A172 (cell line): ENCODE measurements around the gene ATP6V1C2. TPM values are rescaled to one million over a fixed set of nuclear protein-coding genes. Genes with fewer than 3 reads are reported as not detected.
A peak's percentile ranks its signal among the peaks of the same experiment; 100 is the strongest.

ENCODE experiments used
- DNase-seq: peaks from one replicate; pipeline ENCODE4 v3.0.0-alpha.2; 2015; ENCODE audit warnings: low spot score
- total RNA-seq: library from RNA; depleted of rRNA; stranded (reverse); fragments of >200 nt; shearing (Covaris generic); gene quantifications from 2 replicates; pipeline ENCODE4 v1.2.3, GENCODE V29; 2014; rRNA removed

The ATP6V1C2 gene, protein sequence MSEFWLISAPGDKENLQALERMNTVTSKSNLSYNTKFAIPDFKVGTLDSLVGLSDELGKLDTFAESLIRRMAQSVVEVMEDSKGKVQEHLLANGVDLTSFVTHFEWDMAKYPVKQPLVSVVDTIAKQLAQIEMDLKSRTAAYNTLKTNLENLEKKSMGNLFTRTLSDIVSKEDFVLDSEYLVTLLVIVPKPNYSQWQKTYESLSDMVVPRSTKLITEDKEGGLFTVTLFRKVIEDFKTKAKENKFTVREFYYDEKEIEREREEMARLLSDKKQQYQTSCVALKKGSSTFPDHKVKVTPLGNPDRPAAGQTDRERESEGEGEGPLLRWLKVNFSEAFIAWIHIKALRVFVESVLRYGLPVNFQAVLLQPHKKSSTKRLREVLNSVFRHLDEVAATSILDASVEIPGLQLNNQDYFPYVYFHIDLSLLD
- 0.14 and 0.16 TPM in 2 replicates for total RNA-seq

DNA sequence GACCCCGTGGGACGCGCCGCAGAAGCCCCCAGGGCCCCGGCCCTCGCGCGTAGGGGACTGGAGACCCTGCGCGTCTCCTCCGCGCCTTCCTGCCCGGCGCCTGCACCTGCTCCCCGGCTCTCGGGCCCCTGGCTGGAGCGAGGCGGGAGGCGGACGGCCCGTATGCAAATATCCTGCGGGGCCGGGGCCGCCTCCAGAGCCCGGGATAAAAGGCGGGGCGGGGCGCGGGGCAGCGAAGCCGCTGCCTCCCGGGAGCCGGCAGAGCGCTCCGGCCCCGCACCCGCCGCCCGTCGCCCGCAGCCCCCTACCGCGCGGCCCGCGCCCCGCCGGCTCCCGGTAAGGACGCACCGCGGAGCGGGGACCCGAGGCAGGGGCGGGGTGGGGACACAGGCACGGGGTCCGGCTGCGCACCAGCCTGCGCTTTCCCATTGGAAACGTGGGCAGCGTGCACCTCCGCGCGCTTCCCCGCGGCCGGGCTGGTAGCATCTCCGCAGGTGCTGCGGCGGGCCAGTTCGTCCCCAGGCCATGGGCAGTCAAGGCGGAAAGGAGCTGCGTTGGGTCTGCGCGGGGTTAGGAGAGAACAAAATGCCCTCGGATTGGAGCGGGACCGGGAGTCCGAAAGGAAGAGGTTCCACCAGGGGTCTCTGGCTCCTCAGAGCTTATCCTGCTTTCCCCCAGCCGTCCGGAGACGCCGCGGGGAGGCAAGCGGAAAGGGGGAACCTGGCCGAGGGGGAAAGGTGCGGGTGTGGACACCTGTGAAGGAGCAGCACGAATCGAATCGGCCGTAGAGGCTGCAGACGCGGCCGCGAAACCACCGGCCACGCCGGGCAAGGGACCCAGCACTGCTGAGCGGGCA is at the start of gene ATP6V1C2:
TSS of gene ATP6V1C2 (plus strand) at position 235 of the 856 bp plus-strand sequence. CDS start 1,220 bp downstream, outside the sequence.
- no peak for DNase-seq

DNA sequence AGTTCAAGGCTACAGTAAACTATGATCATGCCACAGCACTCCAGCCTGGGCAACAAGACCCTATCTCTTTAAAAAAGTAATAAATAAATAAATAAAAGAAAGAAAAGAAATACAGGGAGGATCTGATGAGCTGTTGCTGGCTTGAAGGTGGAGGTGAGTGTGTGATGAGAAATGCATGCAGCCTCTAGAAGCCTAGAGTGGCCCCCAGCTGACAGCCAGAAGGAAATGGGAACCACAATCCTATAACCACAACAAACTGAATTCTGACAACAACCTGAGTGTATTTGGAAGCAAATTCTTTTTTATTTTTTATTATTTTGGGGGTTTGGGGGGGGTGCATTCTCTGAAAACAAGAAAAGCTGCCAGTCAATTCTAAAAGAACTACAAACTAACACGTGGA is 46.3 kb upstream of the ATP6V1C2 start:
- DNase-seq, result no peak

DNA sequence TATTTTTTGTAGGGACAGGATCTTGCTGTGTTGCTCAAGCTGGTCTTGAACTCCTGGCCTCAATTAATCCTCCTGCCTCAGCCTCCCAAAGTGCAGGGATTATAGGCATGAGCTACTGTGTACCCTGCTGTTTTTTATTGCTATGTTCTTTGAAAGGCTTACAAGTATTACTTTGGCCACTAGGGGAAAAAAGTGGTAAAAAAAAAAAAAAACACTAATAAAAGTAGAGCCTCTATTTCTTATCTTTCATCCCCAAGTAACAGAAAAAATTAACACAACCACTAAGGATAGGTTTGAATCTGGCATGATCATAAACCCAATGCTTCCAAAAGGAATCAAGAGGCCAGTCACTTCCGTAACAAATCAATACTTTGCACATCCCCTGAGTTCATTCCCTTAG is 43.2 kb upstream of the ATP6V1C2 start:
- DNase-seq, result no peak

DNA sequence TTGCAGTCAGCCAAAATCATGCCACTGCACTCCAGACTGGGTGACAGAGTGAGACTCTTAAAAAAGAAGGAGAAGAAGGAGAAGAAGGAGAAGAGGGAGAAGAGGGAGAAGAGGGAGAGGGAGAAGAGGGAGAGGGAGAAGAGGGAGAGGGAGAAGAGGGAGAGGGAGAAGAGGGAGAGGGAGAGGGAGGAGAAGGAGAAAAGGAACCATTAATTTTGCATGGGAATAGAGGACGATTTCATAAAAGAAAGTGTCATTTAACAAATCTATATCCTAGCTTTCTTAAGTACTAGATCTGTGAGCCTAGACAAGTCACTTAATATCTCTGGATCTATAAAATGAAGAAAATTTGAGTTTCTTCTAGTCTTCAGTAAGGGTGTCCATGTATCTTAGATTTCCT is 41.2 kb upstream of the ATP6V1C2 start:
- DNase-seq, result no peak

DNA sequence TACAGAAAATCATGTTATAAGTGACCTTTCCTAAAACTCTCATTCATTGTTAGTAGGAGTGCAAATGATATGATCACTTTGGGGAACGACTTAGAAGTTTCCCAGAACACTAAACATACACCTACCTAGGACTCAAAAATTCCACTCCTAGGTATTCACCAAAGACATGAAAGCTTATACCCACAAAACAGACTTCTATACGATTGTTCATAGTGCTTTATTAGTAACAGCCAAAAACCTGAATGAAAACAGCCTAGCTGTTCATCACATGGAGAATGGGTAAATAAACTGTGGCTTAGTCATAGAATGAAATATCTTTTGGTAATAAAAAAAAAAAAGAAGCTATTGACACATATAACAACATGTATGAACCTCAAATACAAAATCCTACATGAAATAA is 40.5 kb upstream of the ATP6V1C2 start:
- no peak for DNase-seq

DNA sequence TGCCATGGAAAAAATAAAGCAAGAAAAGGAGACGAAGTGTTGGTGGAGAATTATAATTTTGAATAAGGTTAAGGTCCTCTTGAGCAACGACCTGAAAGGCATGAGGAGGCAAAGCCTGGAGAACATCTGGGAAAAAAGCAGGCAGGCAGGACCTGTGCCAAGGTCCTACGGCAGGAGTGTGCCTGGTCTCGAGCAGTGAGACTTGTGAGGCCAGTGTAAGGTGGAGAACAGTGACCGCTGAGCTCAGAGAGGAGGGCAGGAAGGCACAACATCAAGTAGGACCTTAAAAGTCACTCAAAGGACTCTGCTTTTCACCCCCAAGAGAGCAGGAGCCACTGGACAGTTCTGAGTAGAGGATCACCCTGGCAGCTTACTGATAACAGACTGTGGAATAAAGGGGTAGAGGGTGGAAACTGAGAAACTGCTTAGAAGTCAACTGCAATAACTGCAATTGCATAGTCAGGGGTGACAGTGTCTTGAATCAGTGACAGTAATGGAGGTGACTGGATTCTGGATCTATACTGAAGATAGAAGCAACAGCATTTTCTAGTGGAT is 35.2 kb upstream of the ATP6V1C2 start:
- DNase-seq, result no peak

DNA sequence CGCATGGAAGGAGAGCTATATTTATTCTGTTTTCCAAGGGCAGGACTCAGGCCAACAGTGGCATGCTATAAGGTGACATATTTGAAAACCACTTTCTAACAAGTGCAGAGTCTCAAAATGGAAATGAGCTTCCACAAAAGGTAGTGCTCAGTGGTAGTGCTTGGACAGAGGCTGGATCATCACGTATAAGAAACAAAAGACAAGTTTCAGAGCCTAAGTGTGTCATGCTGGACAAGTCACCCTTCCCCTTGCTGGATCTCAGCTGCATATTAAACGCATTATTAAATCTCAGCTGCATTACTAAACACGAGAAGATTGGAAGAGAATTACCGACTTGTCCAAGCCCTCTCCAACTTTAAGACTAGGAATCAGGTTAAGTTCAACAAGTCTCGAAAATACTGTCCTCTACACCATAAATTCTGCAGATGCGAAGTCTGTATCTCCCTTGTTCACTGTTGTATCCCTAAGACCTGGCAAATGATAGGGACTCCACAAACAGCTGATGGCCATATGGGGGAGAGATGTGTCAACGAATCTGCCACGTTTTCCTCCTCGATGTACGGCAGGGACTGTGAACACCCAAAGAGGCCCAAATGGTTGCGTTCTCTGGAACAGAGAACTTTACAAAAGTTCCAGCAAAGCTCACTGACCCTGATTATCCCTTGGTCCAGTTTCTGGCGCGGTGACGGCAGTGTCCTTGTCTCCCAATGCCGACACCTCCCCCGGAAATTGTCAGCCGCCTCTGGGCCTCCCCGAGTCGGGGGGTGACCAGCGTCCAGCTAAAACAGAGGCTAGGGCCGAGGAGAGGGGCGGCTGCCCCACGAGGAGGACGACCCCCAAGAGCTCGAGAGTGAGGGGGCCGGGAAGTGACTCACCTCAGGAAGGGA is 32.3 kb upstream of the ATP6V1C2 start:
- DNase-seq, result peak; percentile 11

DNA sequence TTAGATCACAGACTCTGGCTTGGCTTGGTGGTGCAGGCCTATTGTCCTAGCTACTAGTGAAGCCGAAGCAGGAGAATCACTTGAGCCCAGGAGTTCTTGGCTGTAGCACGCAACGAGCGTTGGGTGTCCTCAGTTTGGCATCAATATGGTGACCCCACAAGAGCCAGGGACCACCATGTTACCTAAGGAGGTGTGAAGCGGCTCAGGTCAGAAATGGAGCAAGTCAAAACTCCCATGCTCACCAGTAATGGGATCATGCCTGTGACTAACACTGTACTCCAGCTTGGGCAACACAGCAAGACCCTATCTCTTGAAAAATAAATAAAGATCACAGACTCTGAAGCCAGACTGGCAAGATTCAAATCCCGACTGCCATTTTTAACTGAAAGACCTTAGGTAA is 29.9 kb upstream of the ATP6V1C2 start:
- no peak for DNase-seq

DNA sequence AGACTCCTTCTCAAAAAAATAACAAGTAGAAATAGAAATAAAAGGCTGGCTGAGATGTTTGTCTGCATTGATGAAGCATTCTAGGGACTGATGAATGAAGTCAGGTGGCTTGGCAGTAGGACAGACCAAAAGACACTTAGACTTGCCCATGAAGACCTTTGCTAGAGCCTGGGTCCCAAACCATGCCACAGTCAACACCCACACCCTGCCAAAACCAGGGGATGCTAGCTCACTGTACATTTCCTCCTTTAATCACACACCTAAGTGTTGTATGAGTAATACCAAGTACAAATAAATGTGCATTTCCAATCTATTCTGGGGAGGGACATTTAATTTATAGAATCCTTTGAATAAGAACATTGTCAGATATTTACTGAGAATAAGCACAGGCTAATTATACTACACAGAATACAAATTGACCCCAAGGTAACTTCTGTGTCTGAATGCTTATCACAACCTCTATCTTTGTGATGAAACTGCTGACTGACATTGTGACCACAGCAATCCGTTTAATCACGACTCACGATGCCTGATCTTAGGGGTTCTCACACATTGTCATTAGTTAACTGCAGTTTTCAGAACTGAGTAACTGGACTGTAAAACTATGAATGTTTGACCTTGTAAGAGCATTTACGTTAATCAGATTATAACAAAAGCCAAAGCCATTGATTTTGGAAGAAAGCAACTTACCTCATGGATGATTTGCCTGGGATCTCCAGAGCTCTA is 21.2 kb upstream of the ATP6V1C2 start:
- DNase-seq, result no peak

DNA sequence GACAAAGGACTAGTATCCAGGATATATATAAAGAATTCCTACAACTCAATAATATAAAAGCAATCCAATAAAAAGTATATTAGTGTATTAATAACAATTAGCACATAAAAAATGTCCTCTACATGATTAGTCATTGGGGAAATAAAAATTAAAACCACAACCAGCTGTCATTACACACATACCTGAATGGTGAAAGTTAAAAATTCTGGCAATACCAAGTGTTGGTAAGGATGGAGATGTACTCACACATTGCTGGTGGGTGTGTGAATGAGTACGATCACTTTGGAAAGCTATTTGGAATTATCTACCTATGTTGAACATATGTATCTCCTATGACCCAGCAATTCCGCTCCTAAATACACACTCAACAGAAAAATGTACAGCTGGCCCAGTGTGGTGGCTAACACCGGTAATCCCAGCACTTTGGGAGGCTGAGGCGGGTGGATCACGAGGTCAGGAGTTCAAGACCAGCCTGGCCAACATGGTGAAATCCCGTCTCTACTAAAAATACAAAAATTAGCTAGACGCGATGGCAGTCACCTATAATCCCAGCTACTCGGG is 17.3 kb upstream of the ATP6V1C2 start:
- no peak for DNase-seq

DNA sequence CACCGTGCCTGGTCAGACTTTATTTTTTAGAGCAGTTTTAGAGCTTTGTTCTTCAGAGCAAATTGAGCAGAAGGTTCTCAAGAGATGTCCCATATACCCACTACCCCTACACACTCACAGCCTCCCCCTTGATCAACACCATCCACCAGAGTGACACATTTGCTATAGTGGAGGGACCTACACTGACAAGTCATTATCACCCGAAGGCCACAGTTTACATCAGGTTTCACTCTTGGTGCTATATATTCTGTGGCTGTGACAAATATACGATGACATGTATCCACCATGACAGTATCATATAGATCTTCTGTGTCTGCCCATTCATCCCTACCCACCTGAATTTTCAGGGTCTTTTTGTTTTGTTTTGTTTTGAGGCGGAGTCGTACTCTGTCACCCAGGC is 15.4 kb upstream of the ATP6V1C2 start:
- DNase-seq, result no peak

DNA sequence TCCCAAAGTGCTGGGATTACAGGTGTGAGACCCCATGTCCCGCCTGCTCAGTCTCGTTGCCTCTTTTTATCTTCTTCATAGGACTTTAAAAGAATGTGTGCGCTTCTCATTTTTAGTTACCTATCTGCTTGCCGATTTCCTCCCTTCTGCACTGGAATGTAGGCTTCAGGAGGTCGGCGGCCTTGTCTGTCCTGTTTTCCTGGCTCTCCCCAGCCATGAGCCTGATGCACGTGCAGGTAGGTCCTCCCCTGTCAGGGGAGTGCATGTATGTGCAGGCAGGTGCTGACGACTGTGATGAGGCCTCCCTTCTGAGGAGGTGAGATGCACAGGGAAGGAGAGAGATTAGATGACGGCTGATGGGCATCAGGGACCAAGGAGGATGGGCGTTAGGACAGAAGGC is 13.6 kb upstream of the ATP6V1C2 start:
- DNase-seq, result no peak

DNA sequence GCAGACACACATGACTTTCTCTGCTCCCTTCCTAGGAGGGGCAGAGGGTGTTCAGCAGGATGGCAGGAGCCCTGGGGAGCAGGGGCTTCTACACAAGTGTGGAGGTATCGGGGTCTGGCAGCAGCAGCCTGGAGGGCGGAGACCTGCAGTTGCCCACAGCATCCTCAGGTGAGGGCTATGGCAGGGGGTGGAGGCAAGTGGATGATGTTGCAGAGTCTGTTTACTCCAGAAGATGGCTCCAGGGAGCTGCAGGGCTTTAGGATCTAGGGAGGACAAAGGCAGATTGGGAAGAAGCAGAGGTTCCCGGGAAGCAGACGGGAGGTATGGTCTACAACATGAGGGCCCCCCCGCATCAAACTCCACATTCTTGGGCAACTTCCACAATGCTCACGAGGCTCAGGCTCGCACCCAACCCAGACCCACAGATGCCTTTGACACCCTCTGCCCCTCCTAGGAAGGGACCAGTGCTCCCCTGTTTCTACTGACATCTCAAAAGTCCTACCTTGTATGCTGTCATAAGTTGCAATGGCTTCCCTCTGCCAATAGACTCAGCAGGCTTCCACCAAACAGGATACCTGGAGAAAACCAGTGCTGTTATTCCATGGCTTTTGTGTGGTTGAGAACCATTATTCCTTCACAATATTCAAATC is 12.0 kb upstream of the ATP6V1C2 start:
- DNase-seq, result peak; percentile 45

DNA sequence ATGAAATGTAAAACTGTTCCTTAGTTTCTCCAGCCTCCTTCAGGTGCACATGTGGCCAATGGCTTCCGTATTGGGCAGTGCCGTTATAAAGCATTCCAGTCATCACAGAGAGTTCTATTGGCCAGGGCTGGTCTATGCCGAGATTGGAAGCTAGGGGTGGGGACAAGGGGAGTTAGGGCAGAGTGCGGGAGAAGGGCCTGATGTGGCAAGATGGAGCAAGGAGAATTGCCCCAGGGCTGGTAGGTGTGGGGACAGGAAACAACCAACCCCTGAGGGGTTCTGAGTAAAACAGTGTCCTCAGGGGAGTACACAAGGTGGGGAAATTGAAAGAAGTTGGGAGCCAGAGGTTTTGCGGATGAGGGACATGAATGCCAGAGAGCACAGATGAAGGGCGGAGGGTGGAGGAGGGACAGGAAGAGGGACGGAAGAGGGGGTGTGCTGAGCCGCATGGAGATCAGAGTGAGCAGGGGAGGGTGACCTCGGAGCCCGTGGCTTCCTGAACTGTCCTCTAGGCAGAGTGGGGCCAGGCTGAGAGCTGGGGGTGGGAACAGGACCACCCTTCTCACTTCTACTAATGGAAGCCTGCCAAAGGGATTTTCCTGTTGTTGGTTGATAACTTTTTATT is 9.1 kb upstream of the ATP6V1C2 start:
- no peak for DNase-seq

DNA sequence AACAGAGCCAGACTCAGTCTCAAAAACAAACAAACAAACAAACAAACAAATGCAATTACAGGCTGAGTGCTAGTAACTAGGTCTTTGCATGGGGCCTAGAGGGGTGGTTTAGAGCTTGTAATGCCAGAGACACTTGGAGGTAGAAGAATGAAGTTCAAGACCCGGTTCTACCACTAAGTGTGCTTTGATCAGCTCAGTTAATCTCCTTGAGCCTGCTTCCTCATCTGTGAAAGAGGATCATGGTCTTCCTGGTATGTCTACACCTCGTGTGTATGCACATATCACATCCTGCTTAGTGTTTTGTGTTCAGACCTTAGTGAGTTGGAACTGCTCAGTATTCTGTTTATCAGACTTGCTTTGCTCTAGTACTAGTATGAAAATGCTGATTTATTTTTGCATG is 4.8 kb upstream of the ATP6V1C2 start:
- DNase-seq, result no peak

DNA sequence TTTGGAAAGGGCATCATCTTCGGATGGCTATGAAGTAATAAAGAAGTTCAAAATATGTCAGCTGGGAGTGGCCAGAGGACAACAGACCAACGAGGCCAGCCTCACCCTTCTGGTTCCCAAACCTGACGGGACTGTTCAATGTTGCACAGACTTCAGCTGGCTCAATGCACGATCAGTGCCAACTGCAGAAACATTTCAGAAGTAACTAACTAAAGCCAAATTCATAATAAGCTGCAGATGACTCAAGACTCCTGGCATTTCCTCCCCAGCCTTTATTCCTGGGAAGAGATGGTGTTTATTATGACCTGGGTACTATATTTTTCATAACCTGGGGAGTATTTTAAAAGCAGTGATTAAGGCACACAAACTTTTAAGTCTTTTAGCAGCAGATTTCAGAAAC is 3.8 kb upstream of the ATP6V1C2 start:
- DNase-seq, result peak; percentile 86

DNA sequence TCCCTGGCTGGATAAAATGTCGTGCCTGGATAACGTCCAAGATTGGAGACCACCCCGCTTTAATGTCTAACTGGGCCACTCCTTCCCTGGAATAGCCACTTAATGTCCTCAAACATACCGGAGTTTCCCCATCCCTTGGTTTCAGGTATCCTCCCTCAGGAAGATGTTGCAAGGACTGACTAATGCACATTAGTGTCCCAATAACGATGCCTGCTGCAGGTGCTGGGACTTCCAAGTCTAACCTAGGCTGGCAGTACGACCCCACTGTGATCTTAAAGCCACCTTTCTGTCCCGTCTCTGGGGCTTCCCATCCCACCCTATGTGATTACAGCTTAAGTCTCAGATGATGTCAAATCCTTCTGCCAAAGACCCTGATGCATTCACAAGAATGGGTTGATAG is 1.1 kb upstream of the ATP6V1C2 start:
- no peak for DNase-seq

DNA sequence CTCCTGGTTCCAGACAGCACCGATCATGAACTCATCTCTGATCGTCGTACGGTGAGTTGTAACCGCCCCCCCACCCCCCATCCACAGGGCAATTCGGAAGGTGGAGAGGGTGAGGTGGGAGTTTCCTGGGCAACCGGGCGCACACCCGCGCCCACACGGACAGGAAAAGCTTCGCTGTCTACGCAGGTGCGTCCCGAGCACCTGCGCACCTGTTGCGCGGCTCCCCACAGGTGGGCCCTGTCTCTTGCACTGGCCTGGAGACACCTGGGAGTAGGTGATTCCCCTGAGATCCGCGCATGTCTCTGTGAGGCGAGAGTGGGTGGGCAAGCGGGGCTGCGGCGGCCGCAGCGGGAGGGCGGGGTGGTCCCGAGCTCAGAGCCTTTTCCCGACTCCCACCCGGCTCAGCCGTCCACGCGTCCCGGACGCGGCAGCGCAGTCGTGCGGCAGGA is 459 bp upstream of the ATP6V1C2 start:
- DNase-seq, result no peak

DNA sequence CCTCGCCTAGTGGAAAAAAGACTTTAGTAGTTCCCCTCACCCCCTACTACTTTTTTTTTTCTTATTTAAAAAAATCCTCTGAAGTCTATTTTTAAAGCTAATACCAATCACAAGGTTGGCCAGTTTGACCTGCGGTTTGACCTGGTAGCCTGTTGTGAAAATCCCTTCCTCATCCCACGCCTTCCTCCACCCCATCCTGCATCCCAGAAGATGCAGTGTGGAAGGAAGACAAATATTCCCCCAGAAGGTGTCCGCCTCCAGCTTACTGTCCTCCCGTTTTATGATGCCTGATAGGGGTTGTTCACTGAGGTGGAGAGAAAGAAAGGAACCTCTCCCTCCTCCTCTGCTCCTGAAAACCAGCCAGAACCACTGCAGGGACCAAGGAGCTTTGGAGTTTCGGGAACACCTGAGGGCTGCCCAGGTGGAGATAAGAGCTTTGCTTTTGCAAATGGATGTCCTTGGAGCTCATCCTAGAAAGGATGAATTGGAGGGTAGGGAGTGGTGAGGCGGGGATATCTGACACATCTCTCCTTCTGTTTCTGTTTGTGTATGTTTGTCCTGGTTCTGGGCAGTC is 909 bp downstream of the ATP6V1C2 start:
- no peak for DNase-seq
